HepG2 (cell line): ENCODE data around the gene MRPL36. TPM values are rescaled to one million over a fixed set of nuclear protein-coding genes. Genes with fewer than 3 reads are reported as not detected.

Experiments used
- ATAC-seq: fragments of 200-7000 bp; cut with Tn5 transposase; 3 replicates; pipeline ENCODE4 v1.9.1; 2020; ENCODE audit warnings: mild to moderate bottlenecking, moderate library complexity
- BruUV-seq: library from RNA; stranded (reverse); fragments of 400-500 nt; replicated peaks from 2 replicates; lab custom pipeline; 2021; lab: Mats Ljungman, UMichigan
- CTCF ChIA-PET: fragments of 300-600 bp; formaldehyde crosslinking; extraction: SDS; loops from one replicate; lab custom pipeline; 2021; ENCODE audit warnings: low total read pairs, inconsistent platforms, low intra/inter-chr PET ratio; lab: Yijun Ruan, JAX
- POLR2A ChIA-PET: fragments of 350-600 bp; sonication (Branson Sonifier 250); formaldehyde crosslinking; loops from one replicate; lab custom pipeline; 2020; ENCODE audit warnings: antibody characterized with exemption, inconsistent platforms; lab: Yijun Ruan, JAX
- DNase-seq: peaks from one replicate; pipeline ENCODE4 v3.0.0-alpha.2; 2015; ENCODE audit warnings: low spot score
- FAIRE-seq: peaks from 3 replicates; lab custom pipeline; 2011; peaks lifted over from hg19 to GRCh38; lab: Jason Lieb, UNC
- H2AFZ ChIP-seq: one replicate; pipeline ENCODE4 v1.6.1; 2011; ENCODE audit warnings: low read length, inconsistent platforms
- H3K27ac ChIP-seq: fragments of 300-600 bp; 3 replicates; pipeline ENCODE4 v1.8.0; 2011; ENCODE audit warnings: mixed run types, mild to moderate bottlenecking, mixed read lengths, low read length, inconsistent platforms; ENCODE audit not compliant: insufficient read depth; ENCODE audit errors: extremely low read length
- H3K27me3 ChIP-seq, 2 experiments: fragments of 200-600 bp in 1 of 2; 2 replicates in 1 of 2; 3 replicates in 1 of 2; pipeline versions ENCODE4 v1.6.0 to v1.8.0; 2011; ENCODE audit warnings: low read length in 2 of 2, mild to moderate bottlenecking in 2 of 2, moderate library complexity in 2 of 2, inconsistent platforms in 1 of 2; ENCODE audit not compliant: insufficient read depth in 2 of 2, control insufficient read depth in 1 of 2
- H3K36me3 ChIP-seq, 2 experiments: fragments of 200-600 bp in 1 of 2; replicated peaks in 1 of 2; 2 replicates in 1 of 2; 3 replicates in 1 of 2; pipeline versions ENCODE4 v1.5.1 to v1.8.0; 2011; ENCODE audit warnings: low read length in 2 of 2, inconsistent platforms in 1 of 2; ENCODE audit not compliant: insufficient read depth in 2 of 2, control insufficient read depth in 1 of 2
- H3K4me1 ChIP-seq: 2 replicates; pipeline ENCODE4 v1.5.1; 2012; ENCODE audit warnings: low read length, inconsistent platforms; ENCODE audit not compliant: insufficient read depth
- H3K4me2 ChIP-seq: 2 replicates; pipeline ENCODE4 v1.6.0; 2011; ENCODE audit warnings: low read depth, low read length, inconsistent platforms
- H3K4me3 ChIP-seq, 3 experiments: fragments of 200-600 bp in 1 of 3; sonication (generic), shearing (Covaris generic) in 1 of 3; replicated peaks in 1 of 3; 2 replicates each; pipeline ENCODE4 v1.5.1; 2011 to 2016; ENCODE audit warnings: low read length in 3 of 3, inconsistent platforms in 2 of 3, low read depth in 2 of 3, mild to moderate bottlenecking in 2 of 3, control low read depth in 1 of 3, mixed read lengths in 1 of 3; ENCODE audit not compliant: insufficient read depth in 1 of 3
- H3K79me2 ChIP-seq: one replicate; pipeline ENCODE4 v1.6.1; 2011; ENCODE audit warnings: low read length, inconsistent platforms; ENCODE audit not compliant: insufficient read depth
- H3K9ac ChIP-seq: 2 replicates; pipeline ENCODE4 v1.6.0; 2011; ENCODE audit warnings: mild to moderate bottlenecking, low read depth, low read length, inconsistent platforms; ENCODE audit not compliant: insufficient read depth
- H3K9me3 ChIP-seq: 2 replicates; pipeline ENCODE4 v1.5.1; 2012; ENCODE audit warnings: mild to moderate bottlenecking, low read length
- H4K20me1 ChIP-seq: 2 replicates; pipeline ENCODE4 v1.6.0; 2011; ENCODE audit warnings: inconsistent platforms, mild to moderate bottlenecking, low read length, moderate library complexity; ENCODE audit not compliant: insufficient read depth
- EHMT2 ChIP-seq: fragments of 200-600 bp; sonication (generic); IDR thresholded peaks from 2 replicates; pipeline ENCODE4 v1.7.0; 2017; ENCODE audit warnings: antibody characterized with exemption, low read depth, low read length, borderline replicate concordance
- HBP1 ChIP-seq: IDR thresholded peaks from 2 replicates; pipeline ENCODE4 v1.6.1; 2016; ENCODE audit warnings: low read depth, control low read depth
- HDAC6 ChIP-seq: fragments of 200-600 bp; sonication (generic); IDR thresholded peaks from 2 replicates; pipeline ENCODE4 v1.7.0; 2017; ENCODE audit warnings: mild to moderate bottlenecking, antibody characterized with exemption, low read length, low read depth
- SOX5 ChIP-seq: IDR thresholded peaks from 2 replicates; pipeline ENCODE4 v1.6.1; 2016; ENCODE audit warnings: borderline replicate concordance
- SRSF1 ChIP-seq: fragments of 200-400 bp; formaldehyde crosslinking; optimal IDR thresholded peaks from 2 replicates; pipeline ENCODE3; 2017; ENCODE audit warnings: mild to moderate bottlenecking, low read depth, low read length, moderate library complexity
- ZNF33A ChIP-seq: sonication (generic); formaldehyde crosslinking; IDR thresholded peaks from 2 replicates; pipeline ENCODE4 v1.5.1; 2020; ENCODE audit warnings: missing genetic modification reagents, mild to moderate bottlenecking, moderate library complexity, borderline replicate concordance
- ZNF510 ChIP-seq: sonication (generic); formaldehyde crosslinking; IDR thresholded peaks from 2 replicates; pipeline ENCODE4 v1.4.0; 2020; ENCODE audit warnings: low read depth, mild to moderate bottlenecking, missing genetic modification reagents
- ZNF740 ChIP-seq: sonication (generic); formaldehyde crosslinking; IDR thresholded peaks from 2 replicates; pipeline ENCODE4 v1.4.0; 2020; ENCODE audit warnings: missing genetic modification reagents
- ZNF780A ChIP-seq: sonication (generic); formaldehyde crosslinking; IDR thresholded peaks from 2 replicates; pipeline ENCODE4 v1.8.0; 2022; ENCODE audit warnings: mild to moderate bottlenecking, missing genetic modification reagents, moderate library complexity
- WGBS: methylation state at CpG from one replicate; pipeline ENCODE4 v1.1.6; 2017; ENCODE audit warnings: low lambda C conversion rate; 5-methylcytosine and 5-hydroxymethylcytosine counted together
- in situ Hi-C: cut with HindIII; loops from 2 replicates; pipeline ENCODE4 v1.10.0; 2017; ENCODE audit warnings: low pct_unique_long_range_greater_than_20kb; ENCODE audit not compliant: extremely low pct_ligation_motif_present
- intact Hi-C: fragments of 100-400 bp; cut with micrococcal nuclease; formaldehyde crosslinking; loops from one replicate; pipeline ENCODE4 v1.10.0; 2022; ENCODE audit not compliant: unreplicated experiment
- polyA plus RNA-seq, 8 experiments: library from polyadenylated mRNA; depleted of rRNA in 3 of 8; stranded (reverse) in 7 of 8; unstranded in 1 of 8; fragments of >200 nt; fragmentation: Illumina TruSeq in 4 of 8; extraction: Trizol in 4 of 8; gene quantifications; 2 replicates each; pipeline versions ENCODE4 v1.2.1 to v1.2.3, GENCODE V29; 2011 to 2016; ENCODE audit warnings: low read depth in 4 of 8, missing spikeins in 1 of 8, mixed read lengths in 1 of 8; ENCODE audit not compliant: insufficient read depth in 1 of 8
- total RNA-seq, 5 experiments: library from RNA; depleted of rRNA; stranded (reverse); fragments of >200 nt; fragmentation: Illumina TruSeq; extraction: Trizol; gene quantifications; 2 replicates each; pipeline ENCODE4 v1.2.3, GENCODE V29; 2016; ENCODE audit warnings: low read depth in 1 of 5
- TF ChIP-seq, protein P1 (sequence below): sonication (generic); formaldehyde crosslinking; IDR thresholded peaks from 2 replicates; pipeline ENCODE4 v1.4.0; 2020; ENCODE audit warnings: mild to moderate bottlenecking, missing genetic modification reagents

Gene MRPL36
- total and polyA plus RNA-seq, 2 of the 13 experiments (the other 11 are each of a cell fraction or from before 2014, with no cell fraction given): 71.3 to 113 TPM

DNA sequence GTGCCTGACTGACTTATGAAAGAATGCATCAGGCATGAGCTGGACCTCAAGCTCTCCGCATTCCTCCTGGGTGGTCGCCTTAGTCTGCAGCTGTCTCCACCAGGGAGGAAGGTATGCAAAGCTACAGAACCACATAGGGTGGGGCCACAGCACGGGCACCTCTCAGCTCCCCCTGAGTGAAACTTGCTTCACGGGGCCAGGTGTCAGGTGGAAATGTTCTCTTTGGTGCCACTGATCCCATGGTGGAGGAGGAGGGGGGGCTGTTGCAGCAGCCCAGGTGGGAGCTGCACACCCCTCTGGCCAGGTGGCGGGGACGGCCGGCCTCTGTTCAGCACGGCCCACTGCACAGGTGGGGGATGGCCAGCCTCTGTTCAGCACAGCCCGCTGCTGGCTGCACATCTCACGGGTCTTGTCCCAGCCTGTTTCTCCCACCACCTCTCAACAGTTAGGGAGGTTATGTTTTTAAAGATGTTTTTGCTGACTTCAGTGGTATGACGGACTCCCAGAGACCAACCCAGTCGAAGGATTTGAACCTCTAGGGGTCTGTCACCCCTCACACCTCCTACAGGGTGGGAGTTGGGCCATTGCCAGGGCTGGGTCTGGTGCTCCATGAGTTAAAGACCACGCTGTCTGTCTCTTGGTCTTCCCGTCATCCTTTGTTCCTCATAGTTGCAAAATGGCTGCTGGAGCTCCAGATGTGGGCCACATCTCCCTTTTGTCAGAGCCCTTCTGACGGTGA is 34.3 kb downstream of the MRPL36 start:
- ChIA-PET POLR2A (no interaction called here), CTCF (no interaction called here)
- FAIRE-seq: no peak
- DNase-seq: no peak
- Histone ChIP-seq H3K27me3 (peaks cover 12 to 77% of the 10 kb centered on the region in 2 experiments), H3K4me2 (no peak overlapping the region), H4K20me1 (no peaks in the 10 kb centered on the region), H3K9ac (no peak overlapping the region), H3K79me2 (no peaks in the 10 kb centered on the region), H3K27ac (no peak overlapping the region), H2AFZ (no peak overlapping the region), H3K36me3 (no peaks in the 10 kb centered on the region), H3K4me3 (no peak overlapping the region), H3K9me3 (no peaks in the 10 kb centered on the region), H3K4me1 (no peaks in the 10 kb centered on the region)
- TF ChIP-seq ZNF740 (CRISPR knock-in tag) (no peak), ZNF510 (CRISPR knock-in tag) (no peak), ZNF780A (CRISPR knock-in tag) (no peak), EHMT2 (no peak)
- in situ Hi-C loops (loop anchor here (10.0 kb wide), 1 partner anchor 249 kb away; no protein-coding TSS in a partner anchor), intact Hi-C loops (no loop called here)
- WGBS: 18% methylated on average over 9 of the region's 15 CpGs
- no peak for ATAC-seq
- no TSS peak for BruUV-seq

GRCh38 chr5:1764606-1764960 is 35.1 kb downstream of the MRPL36 start:
- Histone ChIP-seq H3K4me3 (no peak overlapping the region), H3K9ac (no peak overlapping the region), H3K36me3 (no peaks in the 10 kb centered on the region), H3K9me3 (no peaks in the 10 kb centered on the region), H3K4me1 (no peaks in the 10 kb centered on the region), H4K20me1 (0 out of 2 replicates have a peak, but pooled peaks cover 2% of the 10 kb centered on the region), H3K79me2 (no peaks in the 10 kb centered on the region), H3K4me2 (no peak overlapping the region), H3K27me3 (peaks cover 13 to 78% of the 10 kb centered on the region in 2 experiments), H2AFZ (no peak overlapping the region), H3K27ac (no peak overlapping the region)
- DNase-seq (no peak), FAIRE-seq (no peak), ATAC-seq (no peak)
- in situ Hi-C loops (loop anchor here (10.0 kb wide), 1 partner anchor 250 kb away; no protein-coding TSS in a partner anchor), intact Hi-C loops (loop anchor here (5.0 kb wide), 1 partner anchor 388 kb away; no protein-coding TSS in a partner anchor)
- TF ChIP-seq, protein P1, sequence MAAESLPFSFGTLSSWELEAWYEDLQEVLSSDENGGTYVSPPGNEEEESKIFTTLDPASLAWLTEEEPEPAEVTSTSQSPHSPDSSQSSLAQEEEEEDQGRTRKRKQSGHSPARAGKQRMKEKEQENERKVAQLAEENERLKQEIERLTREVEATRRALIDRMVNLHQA: no peak
- TF ChIP-seq HDAC6 (no peak), SRSF1 (no peak), HBP1 (CRISPR knock-in tag) (no peak), SOX5 (CRISPR knock-in tag) (no peak), ZNF33A (no peak)
- CTCF ChIA-PET: interaction anchor here (1.4 kb wide), 1 partner anchor 274 kb away, joined by 9 read pairs; no protein-coding TSS in a partner anchor
- BruUV-seq: no TSS peak
- WGBS: 40% methylated on average over 11 of the region's 11 CpGs
- POLR2A ChIA-PET: no interaction called here
